ENCODE data around the gene GNAO1. TPM values are rescaled to one million over a fixed set of nuclear protein-coding genes. Genes with fewer than 3 reads are reported as not detected.

GNAO1 gene
- total RNA-seq, 2 experiments from 2014 or later, result 1.5 to 2.3 TPM

DNA sequence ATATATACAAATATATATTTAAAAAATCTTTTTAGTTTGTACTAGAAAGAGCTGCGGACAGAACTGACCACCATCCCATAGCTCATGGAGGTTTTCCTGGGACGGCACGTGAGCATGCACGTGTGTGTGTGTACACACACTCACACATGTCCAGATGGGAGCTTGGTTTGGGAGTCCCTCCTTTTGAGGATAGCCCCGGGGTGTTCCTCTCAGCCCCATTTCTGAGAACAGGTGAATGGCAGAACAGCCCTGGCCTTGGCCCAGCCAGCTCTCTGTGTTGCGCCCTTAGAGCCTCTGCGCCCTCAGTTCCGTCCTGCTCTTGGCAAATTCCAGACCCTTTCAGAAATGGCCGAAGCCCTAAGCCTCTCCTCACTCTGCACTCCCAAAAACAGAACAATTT is 163.9 kb downstream of the GNAO1 start:
- H3K9me3 Mint-ChIP-seq (ENCODE audit: low read depth), result no peaks in the 10 kb centered on the region
- H3K4me3 Mint-ChIP-seq, result no peak overlapping the region
- no peaks in the 10 kb centered on the region for H3K27me3 Mint-ChIP-seq
- ChIA-PET POLR2A (no interaction called here), CTCF (interaction anchor here (0.6 kb wide), 1 partner anchor 888 kb away, joined by 3 read pairs; no protein-coding TSS in a partner anchor)
- DNase-seq (no peak), ATAC-seq (no peak)
- peaks cover 29% of the 10 kb centered on the region for H3K4me1 Mint-ChIP-seq
- intact Hi-C loops (cut with DNase I, micrococcal nuclease), result loop anchor here in 1 of 2 experiments (5.0 kb wide), 3 partner anchors 327 to 1647 kb away; partner anchors contain the start of genes MT1X, USB1 and ZNF319
- no peak overlapping the region for H3K27ac Mint-ChIP-seq
- peaks cover under 1% of the 10 kb centered on the region for H3K36me3 Mint-ChIP-seq (ENCODE audit: low read depth)

DNA sequence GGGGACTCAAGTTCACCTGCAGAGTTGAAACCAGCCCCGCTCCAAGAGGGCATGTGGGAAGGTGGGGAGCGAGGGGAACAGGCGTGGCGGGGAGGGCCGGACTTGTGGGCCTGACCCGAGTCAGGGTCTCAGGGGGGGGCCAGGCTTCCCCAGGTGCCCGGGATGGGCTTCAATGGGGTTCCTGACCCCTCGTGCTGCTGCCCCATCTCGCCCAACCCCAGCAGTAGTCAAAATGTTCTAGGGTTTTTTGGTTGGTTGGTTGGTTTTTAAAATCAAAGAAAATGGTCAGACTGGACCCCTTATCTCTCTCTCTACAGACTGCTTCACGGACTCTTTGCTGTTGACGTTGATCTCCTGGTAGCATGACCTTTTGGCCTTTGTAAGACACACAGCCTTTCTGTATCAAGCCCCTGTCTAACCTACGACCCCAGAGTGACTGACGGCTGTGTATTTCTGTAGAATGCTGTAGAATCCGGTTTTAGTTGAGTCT is 164.5 kb downstream of the GNAO1 start:
- intact Hi-C loops (cut with DNase I, micrococcal nuclease), result loop anchor here (2.0 to 5.0 kb wide), 6 partner anchors 157 to 1646 kb away; partner anchors contain the start of genes GNAO1 (in 1 of the 2), MT1X (in 1 of the 2), NUP93 (in 1 of the 2) and USB1 (in 1 of the 2)
- Mint-ChIP-seq H3K4me1 (peaks cover 29% of the 10 kb centered on the region), H3K36me3 (ENCODE audit: low read depth) (peaks cover 3% of the 10 kb centered on the region), H3K9me3 (ENCODE audit: low read depth) (no peaks in the 10 kb centered on the region), H3K4me3 (peak overlapping the region; percentile 78), H3K27me3 (no peaks in the 10 kb centered on the region), H3K27ac (peak overlapping the region; percentile 98)
- CTCF ChIA-PET, result interaction anchor here (0.7 to 2.1 kb wide), 5 partner anchors 14 to 91 kb away, joined by 3 to 8 read pairs (median 3); no protein-coding TSS in a partner anchor
- no peak for DNase-seq
- no peak for ATAC-seq
- POLR2A ChIA-PET, result no interaction called here

DNA sequence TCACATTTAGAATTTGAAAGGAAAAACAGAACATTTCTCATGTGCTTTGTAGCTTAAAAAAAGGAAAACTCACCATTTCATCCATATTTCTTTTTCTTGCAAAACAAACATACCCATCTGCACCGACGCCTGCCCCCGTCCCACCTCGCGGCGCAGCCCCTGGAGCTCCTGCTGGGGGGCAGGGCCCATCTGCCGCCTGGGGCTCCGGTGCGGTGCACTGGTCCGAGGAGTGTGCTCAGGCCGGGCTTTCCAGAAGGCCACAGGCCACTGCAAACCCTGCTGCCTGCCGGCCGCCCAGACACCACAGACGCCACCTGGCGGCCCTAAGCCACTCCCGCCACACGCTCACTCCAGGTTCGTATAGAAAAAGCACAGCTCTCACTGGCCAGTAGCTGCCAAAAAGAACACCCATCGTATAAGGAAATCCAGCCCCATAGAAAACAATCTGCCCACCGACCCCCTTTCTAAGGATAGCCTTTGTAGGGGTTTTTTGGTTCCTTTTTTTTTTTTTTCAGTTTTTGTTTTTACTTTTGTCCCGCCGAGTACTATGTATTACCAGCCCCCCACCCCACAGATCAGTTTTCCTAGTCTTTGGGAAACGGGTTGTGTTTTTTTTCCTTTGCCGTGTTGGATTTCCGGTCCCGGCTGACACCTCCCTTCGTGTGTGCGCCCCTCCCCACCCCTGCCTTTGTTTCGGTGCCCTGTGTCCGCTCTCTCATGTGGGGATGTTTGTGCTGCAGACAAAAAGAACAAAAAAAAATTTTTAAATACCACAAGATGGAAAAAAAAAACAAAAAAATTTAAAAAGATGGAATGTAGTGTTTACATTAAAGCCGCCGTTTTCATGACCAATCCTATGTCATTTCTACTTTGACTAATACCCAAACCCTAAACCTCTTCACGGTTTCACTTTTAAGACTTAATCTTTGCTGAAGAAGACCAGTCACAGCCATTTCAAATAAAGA is 165.3 kb downstream of the GNAO1 start:
- intact Hi-C loops (cut with DNase I, micrococcal nuclease), result loop anchor here (1.0 to 5.0 kb wide), 9 partner anchors 69 to 1646 kb away; partner anchors contain the start of genes AMFR (in 1 of the 2), GNAO1 (in 1 of the 2), MT1X (in 1 of the 2) and NUDT21 (in 1 of the 2)
- peak; percentile 84 for ATAC-seq

DNA sequence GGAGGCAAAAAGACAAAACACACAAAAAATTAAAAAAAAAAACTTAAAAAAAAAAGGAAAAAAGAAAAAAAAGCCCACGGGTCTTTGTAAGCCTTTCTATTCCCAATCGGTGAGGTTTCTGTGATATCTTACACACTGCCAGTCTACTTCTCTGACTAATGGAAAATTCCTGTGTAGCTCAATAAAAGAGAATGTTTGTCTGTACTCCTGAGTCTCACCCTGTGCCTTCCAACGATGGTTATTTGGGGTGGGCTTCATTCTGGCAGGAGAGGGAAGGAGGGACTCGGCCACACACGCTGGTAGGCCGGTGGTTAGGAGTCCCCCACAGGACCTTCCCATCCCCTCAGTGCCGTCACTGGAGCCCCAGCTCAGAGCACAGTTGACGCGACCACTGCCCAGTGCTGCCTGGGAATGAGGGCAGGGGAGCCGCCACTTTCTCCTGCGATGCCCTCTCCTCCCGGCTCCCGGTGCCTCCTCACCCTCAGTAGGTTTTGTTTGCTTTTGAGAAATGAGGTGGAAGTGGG is 166.0 kb downstream of the GNAO1 start:
- peaks cover 29% of the 10 kb centered on the region for H3K4me1 Mint-ChIP-seq
- peak overlapping the region; percentile 78 for H3K4me3 Mint-ChIP-seq
- H3K27ac Mint-ChIP-seq, result peak overlapping the region; percentile 98
- peaks cover 5% of the 10 kb centered on the region for H3K36me3 Mint-ChIP-seq (ENCODE audit: low read depth)
- DNase-seq (no peak), ATAC-seq (peak; percentile 50)
- ChIA-PET POLR2A (interaction anchor here (0.7 kb wide), 1 partner anchor 63 kb away, joined by 5 read pairs; no protein-coding TSS in a partner anchor), CTCF (interaction anchor here (0.8 to 2.1 kb wide), 2 partner anchors 15 to 163 kb away, joined by 3 to 8 read pairs; no protein-coding TSS in a partner anchor)
- no peaks in the 10 kb centered on the region for H3K9me3 Mint-ChIP-seq (ENCODE audit: low read depth)
- no peaks in the 10 kb centered on the region for H3K27me3 Mint-ChIP-seq
- intact Hi-C loops (cut with DNase I, micrococcal nuclease), result loop anchor here (1.0 to 5.0 kb wide), 9 partner anchors 68 to 1645 kb away; partner anchors contain the start of genes AMFR (in 1 of the 2), GNAO1 (in 1 of the 2), MT1X (in 1 of the 2) and NUDT21 (in 1 of the 2)

More for the DNA sequence above, 165.3 kb downstream of the GNAO1 start:
- peak overlapping the region; percentile 78 for H3K4me3 Mint-ChIP-seq
- peak overlapping the region; percentile 98 for H3K27ac Mint-ChIP-seq
- no peaks in the 10 kb centered on the region for H3K27me3 Mint-ChIP-seq
- ChIA-PET CTCF (interaction anchor here (0.7 to 2.1 kb wide), 6 partner anchors 13 to 162 kb away, joined by 3 to 8 read pairs (median 3); no protein-coding TSS in a partner anchor), POLR2A (no interaction called here)
- H3K9me3 Mint-ChIP-seq (ENCODE audit: low read depth), result no peaks in the 10 kb centered on the region
- peaks cover 29% of the 10 kb centered on the region for H3K4me1 Mint-ChIP-seq
- peaks cover 3% of the 10 kb centered on the region for H3K36me3 Mint-ChIP-seq (ENCODE audit: low read depth)
- peak; percentile 77 for DNase-seq

DNA sequence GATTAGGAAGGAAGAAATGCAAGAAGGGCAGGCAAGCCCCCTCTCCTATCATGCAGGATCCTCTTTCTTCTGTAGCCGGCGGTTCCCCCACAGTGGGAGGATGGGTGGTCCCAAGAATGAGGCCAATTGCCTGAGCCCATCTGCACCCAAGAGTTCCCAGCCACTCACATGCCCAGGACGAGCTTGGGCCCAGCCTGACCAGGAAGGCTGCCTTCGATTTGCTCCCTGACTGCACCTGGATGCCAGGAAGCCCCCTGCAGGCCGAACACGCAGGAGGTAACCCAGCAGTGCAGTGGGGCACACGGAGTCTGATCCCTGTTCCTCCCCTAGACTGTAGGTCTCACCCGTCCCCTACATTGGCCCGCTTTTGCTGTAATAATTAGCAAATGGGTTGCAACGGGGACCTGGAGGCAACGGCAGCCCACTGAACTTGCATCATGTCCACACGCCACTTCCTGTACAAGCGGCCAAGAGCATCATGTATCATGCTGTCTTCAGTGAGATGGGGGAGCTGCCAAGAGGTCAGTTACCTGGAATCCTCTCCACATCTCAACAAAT is 166.6 kb downstream of the GNAO1 start:
- no peak for DNase-seq
- H3K36me3 Mint-ChIP-seq (ENCODE audit: low read depth), result peaks cover 7% of the 10 kb centered on the region
- ChIA-PET POLR2A (interaction anchor here (0.7 kb wide), 1 partner anchor 63 kb away, joined by 5 read pairs; no protein-coding TSS in a partner anchor), CTCF (interaction anchor here (0.8 to 2.1 kb wide), 2 partner anchors 16 to 163 kb away, joined by 3 to 8 read pairs; no protein-coding TSS in a partner anchor)
- intact Hi-C loops (cut with DNase I, micrococcal nuclease), result loop anchor here (1.0 to 5.0 kb wide), 9 partner anchors 67 to 1644 kb away; partner anchors contain the start of genes AMFR (in 1 of the 2), GNAO1 (in 1 of the 2), MT1X (in 1 of the 2) and NUDT21 (in 1 of the 2)
- H3K27ac Mint-ChIP-seq, result peak overlapping the region; percentile 98
- peak overlapping the region; percentile 78 for H3K4me3 Mint-ChIP-seq
- no peak for ATAC-seq
- peaks cover 29% of the 10 kb centered on the region for H3K4me1 Mint-ChIP-seq
- H3K27me3 Mint-ChIP-seq, result no peaks in the 10 kb centered on the region
- no peaks in the 10 kb centered on the region for H3K9me3 Mint-ChIP-seq (ENCODE audit: low read depth)

DNA sequence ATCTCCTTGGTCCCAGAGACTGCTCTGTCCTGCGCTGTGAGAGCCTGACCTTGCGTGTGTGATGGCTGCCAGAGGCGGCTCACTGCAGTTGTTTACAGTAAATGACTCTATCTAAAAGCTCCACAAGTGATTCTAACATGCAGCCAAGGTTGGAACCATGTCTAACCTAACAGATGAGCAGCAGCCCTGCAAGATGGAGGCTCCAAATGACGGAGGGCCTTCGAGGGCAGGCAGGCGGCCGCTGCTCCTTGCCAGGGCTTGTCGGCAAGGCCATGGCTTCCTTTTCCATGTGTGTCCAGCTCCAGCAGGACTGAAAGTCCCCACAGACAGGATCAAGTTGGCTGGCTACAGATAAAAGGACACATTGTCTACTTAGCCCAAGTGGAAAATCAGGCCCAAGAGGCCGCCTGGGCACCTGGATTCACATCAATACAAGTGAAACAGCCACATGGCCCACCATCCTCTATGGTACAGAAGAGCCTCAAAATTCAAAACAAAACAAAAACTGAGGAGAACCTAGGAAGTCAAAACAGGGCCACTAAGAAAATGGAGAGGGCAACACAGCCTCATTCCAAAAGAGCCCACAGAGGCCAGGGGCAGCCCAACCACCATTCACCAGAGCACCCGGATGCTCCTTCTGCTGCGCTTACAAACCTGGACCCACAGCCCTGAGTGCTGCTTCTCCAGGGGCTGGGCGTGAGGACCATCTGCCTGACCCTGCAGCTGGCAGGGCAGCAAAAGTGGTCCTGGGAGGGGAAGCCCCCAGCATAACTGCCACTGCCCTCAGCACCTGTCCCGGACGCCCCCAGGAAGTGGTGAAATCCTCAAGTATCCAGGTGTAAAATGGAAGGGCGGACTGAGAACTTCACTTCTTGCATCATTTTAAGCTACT is 169.1 kb downstream of the GNAO1 start:
- H3K9me3 Mint-ChIP-seq (ENCODE audit: low read depth), result no peaks in the 10 kb centered on the region
- ChIA-PET POLR2A (no interaction called here), CTCF (interaction anchor here (1.1 kb wide), 1 partner anchor 9 kb away, joined by 4 read pairs; no protein-coding TSS in a partner anchor)
- DNase-seq (no peak), ATAC-seq (no peak)
- H3K4me3 Mint-ChIP-seq, result no peak overlapping the region
- H3K27ac Mint-ChIP-seq, result no peak overlapping the region
- H3K4me1 Mint-ChIP-seq, result peaks cover 29% of the 10 kb centered on the region
- H3K27me3 Mint-ChIP-seq, result no peaks in the 10 kb centered on the region
- intact Hi-C loops (cut with DNase I, micrococcal nuclease), result no loop called here
- H3K36me3 Mint-ChIP-seq (ENCODE audit: low read depth), result peaks cover 9% of the 10 kb centered on the region

DNA sequence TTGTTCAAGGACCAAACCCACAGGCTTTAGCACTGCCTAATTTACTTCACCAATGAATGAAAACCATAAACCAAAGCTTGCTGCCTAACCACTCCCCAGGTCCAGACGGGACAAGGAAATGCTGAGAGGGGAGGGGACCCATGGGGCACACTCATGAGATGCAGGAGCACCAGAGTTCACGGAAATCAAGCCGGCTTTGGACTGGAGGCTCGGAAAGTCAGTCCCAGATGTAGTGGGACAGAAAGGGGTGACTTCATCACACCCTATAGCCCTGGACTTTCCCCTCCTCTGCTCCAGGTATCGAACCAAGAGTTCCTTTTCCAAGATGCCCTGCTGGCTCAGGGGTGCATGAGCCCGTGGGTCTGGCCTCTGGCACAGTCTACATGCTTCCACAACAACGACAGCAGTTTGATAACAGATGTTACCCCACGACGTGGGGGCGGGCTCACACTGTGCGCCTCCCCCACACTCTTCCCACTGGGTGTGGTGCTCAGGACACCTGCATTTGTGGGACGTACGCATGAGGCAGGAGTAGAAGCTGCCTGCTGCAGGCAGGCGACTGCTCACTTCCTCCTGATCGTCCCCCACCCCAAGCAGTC is 170.9 kb downstream of the GNAO1 start:
- CTCF ChIA-PET, result no interaction called here
- H3K27ac Mint-ChIP-seq, result no peak overlapping the region
- intact Hi-C loops (cut with DNase I, micrococcal nuclease), result no loop called here

DNA sequence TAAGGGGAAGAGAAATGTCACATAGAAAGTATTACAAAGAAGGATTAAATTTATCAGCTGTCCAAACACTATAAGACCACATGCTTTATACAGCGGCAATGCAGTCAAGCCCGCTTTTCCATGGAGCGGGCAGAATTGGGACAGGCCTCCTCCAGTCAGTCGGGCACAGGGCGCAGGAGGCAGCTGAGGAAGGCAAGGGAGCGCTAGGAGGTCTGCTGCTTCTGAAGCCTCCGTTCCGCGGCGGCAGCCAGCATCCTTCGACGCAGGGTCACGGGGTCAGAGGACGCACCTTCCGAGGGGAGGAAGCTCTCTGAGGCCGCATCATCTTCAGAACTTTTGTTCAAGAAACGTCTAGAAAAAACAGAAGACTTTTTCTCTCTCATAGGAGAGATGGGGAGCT is 171.4 kb downstream of the GNAO1 start:
- H3K4me1 Mint-ChIP-seq, result peaks cover 11% of the 10 kb centered on the region
- ATAC-seq (no peak), DNase-seq (no peak)
- intact Hi-C loops (cut with DNase I, micrococcal nuclease), result no loop called here
- no peaks in the 10 kb centered on the region for H3K9me3 Mint-ChIP-seq (ENCODE audit: low read depth)
- ChIA-PET POLR2A (no interaction called here), CTCF (interaction anchor here (1.0 to 1.3 kb wide), 2 partner anchors 17 to 18 kb away, joined by 3 read pairs; no protein-coding TSS in a partner anchor)
- no peak overlapping the region for H3K27ac Mint-ChIP-seq
- H3K4me3 Mint-ChIP-seq, result no peak overlapping the region
- peaks cover 17% of the 10 kb centered on the region for H3K36me3 Mint-ChIP-seq (ENCODE audit: low read depth)
- no peaks in the 10 kb centered on the region for H3K27me3 Mint-ChIP-seq

More for the DNA sequence above, 170.9 kb downstream of the GNAO1 start:
- Mint-ChIP-seq H3K9me3 (ENCODE audit: low read depth) (no peaks in the 10 kb centered on the region), H3K4me1 (peaks cover 16% of the 10 kb centered on the region), H3K4me3 (no peak overlapping the region), H3K36me3 (ENCODE audit: low read depth) (peaks cover 12% of the 10 kb centered on the region), H3K27me3 (no peaks in the 10 kb centered on the region)
- POLR2A ChIA-PET, result no interaction called here
- no peak for DNase-seq
- ATAC-seq, result no peak

DNA sequence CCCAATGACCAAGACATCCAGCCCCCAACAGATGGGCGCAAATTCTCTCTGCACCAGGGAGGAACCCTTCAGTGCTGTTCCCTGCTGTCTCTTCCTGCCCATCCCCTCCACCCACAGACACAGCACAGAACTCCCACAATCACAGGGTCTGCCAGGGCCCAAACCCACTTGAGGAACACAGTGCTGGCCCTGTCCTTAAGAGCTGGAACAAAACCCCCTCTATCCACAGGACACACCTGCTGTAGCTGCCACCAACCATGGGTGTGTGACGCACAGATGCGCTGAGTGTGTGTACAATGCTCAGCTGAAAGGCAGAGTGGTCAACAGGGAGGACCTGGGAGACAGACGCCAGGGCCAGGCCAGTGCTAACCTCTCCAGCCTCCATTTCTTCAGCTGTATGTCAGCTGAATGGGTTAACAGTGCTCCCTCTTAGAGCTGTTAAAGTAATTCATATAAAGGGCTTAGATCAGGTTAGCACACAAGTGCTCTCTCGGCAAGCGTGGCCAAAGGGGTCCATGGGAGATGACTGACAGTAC is 172.0 kb downstream of the GNAO1 start:
- intact Hi-C loops (cut with DNase I, micrococcal nuclease), result no loop called here
- Mint-ChIP-seq H3K4me1 (peaks cover 11% of the 10 kb centered on the region), H3K27ac (no peak overlapping the region), H3K4me3 (no peak overlapping the region), H3K9me3 (ENCODE audit: low read depth) (no peaks in the 10 kb centered on the region), H3K36me3 (ENCODE audit: low read depth) (peaks cover 17% of the 10 kb centered on the region), H3K27me3 (no peaks in the 10 kb centered on the region)
- no peak for ATAC-seq
- ChIA-PET POLR2A (no interaction called here), CTCF (interaction anchor here (1.0 to 1.3 kb wide), 2 partner anchors 16 to 18 kb away, joined by 3 read pairs; no protein-coding TSS in a partner anchor)
- no peak for DNase-seq
